Muscle layer of duodenum (tissue), 2 donors: Measurements from ENCODE around the gene PRR23B.

Experiments
- H3K27ac ChIP-seq: one replicate; pipeline ENCODE4 v1.7.0; 2013; ENCODE audit warnings: mild to moderate bottlenecking, low read length
- H3K27me3 ChIP-seq: one replicate; pipeline ENCODE4 v1.7.0; 2013; ENCODE audit warnings: low read depth, mild to moderate bottlenecking, control low read depth, low read length
- H3K36me3 ChIP-seq, 2 donors: one replicate each; pipeline ENCODE4 v1.7.0; 2013; ENCODE audit warnings: low read length in 2 of 2, control low read depth in 1 of 2, mild to moderate bottlenecking in 1 of 2; ENCODE audit not compliant: insufficient read depth in 2 of 2, control insufficient read depth in 1 of 2
- H3K4me1 ChIP-seq, 2 donors: one replicate each; pipeline ENCODE4 v1.7.0; 2013; ENCODE audit warnings: low read length in 2 of 2, mild to moderate bottlenecking in 2 of 2, control low read depth in 1 of 2, moderate library complexity in 1 of 2; ENCODE audit not compliant: insufficient read depth in 2 of 2, control insufficient read depth in 1 of 2
- H3K4me3 ChIP-seq, 2 donors: one replicate each; pipeline ENCODE4 v1.7.0; 2013; ENCODE audit warnings: low read length in 2 of 2, low read depth in 1 of 2, mild to moderate bottlenecking in 1 of 2
- H3K9me3 ChIP-seq, 2 donors: one replicate each; pipeline ENCODE4 v1.7.0; 2013; ENCODE audit warnings: low read length in 2 of 2, control low read depth in 1 of 2, mild to moderate bottlenecking in 1 of 2; ENCODE audit not compliant: control insufficient read depth in 1 of 2
- donor health status: healthy.

The PRR23B gene

DNA sequence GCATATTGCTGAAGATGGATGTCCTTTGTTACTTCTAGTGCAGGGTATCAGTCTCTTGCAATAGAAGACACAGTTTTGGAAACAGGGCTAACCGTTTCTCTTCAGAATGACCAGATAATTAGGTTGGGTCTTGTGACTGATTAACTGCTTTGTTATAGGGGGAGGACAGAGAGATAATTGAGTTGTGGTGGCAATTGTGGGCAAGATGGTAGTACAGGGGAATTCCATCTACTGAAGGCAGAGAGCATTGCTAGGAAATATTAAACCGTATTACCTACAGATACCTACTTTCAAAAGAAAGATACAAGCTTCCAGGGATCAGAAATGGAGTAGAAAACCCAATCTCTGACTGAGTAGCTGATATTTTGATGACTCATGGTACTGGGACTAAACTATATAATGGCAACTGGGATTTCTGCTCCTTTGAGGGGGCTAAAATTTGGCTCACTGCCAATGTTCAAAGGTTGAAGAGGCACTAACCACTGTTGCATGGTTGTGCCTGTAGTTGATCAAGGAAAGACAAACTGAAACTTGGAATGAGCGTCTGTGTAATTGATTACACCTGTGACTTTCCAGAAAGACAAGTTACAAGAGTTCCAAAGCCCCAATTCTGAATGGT is 4.2 kb downstream of the PRR23B start:
- H3K9me3 ChIP-seq = peaks cover 0 to 18% of the 10 kb centered on the region in 2 donors
- H3K36me3 ChIP-seq = no peaks in the 10 kb centered on the region
- H3K4me3 ChIP-seq = no peak overlapping the region
- H3K27ac ChIP-seq = no peak overlapping the region
- H3K27me3 ChIP-seq = no peaks in the 10 kb centered on the region
- no peaks in the 10 kb centered on the region for H3K4me1 ChIP-seq

DNA sequence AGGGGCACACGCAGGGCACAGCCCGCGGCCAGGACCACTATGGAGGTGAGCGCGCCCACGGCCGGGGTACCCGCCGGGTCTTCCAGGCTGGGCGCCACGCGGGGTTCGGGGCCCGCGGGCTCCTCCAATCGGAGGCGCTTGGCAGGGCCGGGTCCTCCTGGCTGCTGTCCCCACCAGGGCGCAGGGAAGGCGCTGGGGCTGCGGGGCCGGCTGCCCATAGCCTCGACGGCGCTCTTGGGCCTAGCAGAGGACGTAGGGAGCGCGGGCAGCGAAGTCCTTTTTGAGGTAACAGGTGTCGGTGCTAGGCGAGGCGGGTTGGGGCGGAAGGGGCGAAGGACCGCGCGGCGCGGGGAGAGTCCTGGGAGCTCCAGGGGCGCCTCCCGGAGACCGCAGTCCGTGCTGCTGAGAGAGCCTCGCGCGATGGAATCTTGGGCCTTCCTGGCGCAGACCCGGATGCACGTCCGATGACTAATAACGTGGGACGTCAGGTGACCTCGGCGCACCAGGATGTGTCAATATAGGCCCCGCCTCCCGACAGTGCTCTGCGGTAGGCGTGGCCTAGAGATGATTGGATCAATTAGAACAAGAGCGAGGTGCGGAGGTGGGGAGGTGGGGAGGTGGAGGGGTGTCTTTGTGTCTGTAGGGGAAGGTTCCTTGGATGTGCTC is 14.5 kb downstream of the PRR23B start, which contains the start of gene PRR23A:
Gene PRR23A, minus strand, starts transcription at position 218 of the 666 bp plus-strand sequence. Its CDS starts 0 bp downstream, at position 218.
- H3K36me3 ChIP-seq = no peaks in the 10 kb centered on the region
- H3K9me3 ChIP-seq = peaks cover 0 to 24% of the 10 kb centered on the region in 2 donors
- H3K4me3 ChIP-seq = peak within 1 kb of the TSS in 1 of 2 donors; percentile 28
- H3K27ac ChIP-seq = no peak within 1 kb of the TSS
- no peaks in the 10 kb centered on the region for H3K4me1 ChIP-seq
- H3K27me3 ChIP-seq = no peaks in the 10 kb centered on the region

DNA sequence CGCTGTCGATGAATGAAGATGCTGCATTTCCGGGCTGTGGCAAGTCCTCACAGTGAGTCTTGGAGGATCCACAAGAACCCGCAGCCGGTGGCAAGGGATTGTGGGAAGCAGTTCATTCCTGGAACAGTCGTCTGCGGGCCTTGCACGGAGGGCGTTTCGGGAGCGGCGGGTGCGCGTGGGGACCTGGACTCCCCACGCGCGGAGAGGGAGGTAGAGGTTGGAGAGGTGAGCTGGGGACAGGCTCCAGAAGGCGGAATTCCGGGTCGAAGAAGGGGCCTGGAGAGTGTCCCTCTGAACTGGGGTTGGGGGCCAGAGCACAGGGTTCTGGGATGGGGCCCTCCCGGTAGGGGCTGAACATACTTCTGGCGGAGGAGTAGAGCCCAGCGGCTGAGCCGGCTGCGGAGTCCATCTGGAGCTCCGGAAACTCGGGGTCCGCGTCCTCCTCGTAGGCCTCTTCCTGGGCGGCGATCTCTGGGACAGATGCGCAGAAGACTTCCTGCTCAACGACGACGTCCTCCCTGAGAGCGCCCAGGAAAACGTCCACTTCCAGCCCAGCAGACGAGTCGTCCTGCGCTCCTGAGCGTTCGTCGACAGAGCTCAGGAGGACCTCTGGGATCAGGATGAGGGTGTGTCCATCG is 15.3 kb downstream of the PRR23B start:
- Histone ChIP-seq H3K4me3 (no peak overlapping the region), H3K9me3 (peaks cover 0 to 24% of the 10 kb centered on the region in 2 donors), H3K36me3 (no peaks in the 10 kb centered on the region), H3K4me1 (no peaks in the 10 kb centered on the region), H3K27me3 (no peaks in the 10 kb centered on the region), H3K27ac (no peak overlapping the region)

DNA sequence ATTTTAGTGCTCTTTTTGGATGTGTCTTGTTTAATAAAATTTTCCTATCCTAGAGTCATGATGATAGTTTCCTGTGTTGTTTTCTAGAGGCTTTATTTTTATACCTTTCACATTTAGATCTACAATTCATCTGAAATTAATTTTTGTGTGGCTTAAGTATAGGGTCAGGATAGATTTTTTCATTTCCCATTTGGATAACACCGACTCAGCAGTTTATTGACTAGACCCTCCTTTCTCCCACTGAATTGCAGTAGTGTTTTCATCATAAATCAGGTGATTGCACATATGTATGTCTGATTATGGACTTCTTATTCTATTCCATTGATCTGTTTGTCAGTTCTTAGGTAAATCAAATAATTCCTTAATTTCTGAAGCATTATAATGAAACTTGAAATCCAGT is 25.0 kb downstream of the PRR23B start:
- H3K4me1 ChIP-seq = no peaks in the 10 kb centered on the region
- H3K36me3 ChIP-seq = no peaks in the 10 kb centered on the region
- H3K9me3 ChIP-seq = peaks cover 0 to 3% of the 10 kb centered on the region in 2 donors
- no peak overlapping the region for H3K4me3 ChIP-seq
- H3K27me3 ChIP-seq = no peaks in the 10 kb centered on the region
- no peak overlapping the region for H3K27ac ChIP-seq

DNA sequence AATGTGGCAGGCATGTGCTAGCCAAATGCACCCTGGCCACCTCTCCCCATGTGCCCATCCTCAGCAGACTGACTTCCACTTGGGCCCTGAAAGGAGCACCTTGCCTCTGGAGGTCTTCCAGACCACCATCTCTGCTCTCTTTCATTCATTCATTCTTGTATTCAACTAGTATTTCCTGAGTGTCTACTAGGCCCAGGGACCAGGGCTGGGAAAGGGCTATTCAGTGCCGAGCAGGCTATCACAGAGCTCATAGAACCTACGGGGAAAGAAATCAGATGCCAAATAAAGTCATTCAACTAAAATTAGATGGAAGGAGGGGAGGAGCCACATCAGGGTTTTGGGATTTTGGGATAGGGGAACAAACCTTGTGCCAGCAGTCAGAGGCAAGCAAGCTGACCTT is 33.5 kb downstream of the PRR23B start:
- no peaks in the 10 kb centered on the region for H3K36me3 ChIP-seq
- no peaks in the 10 kb centered on the region for H3K27me3 ChIP-seq
- H3K9me3 ChIP-seq = no peaks in the 10 kb centered on the region
- H3K4me1 ChIP-seq = no peaks in the 10 kb centered on the region
- H3K27ac ChIP-seq = no peak overlapping the region
- no peak overlapping the region for H3K4me3 ChIP-seq

DNA sequence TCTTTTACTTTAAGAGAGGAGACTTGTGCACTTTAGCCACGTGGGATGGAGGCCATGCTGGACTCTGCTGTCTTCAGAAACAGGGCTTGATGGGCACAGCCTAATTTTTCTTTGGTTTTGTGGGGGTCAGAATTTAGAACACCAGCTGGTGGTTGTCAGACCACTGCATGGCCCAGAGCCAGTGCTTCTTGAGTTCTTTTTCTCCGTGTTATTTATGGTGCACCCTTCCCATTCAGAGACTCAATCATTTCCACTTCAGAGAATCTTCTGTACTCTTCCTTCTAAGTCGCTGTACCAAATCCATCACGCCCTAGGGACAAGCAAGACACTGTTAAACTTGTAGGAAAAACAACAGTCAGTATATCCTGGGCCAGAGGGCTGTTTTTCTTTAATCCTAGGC is 34.8 kb downstream of the PRR23B start:
- Histone ChIP-seq H3K9me3 (no peaks in the 10 kb centered on the region), H3K27me3 (no peaks in the 10 kb centered on the region), H3K4me3 (no peak overlapping the region), H3K36me3 (no peaks in the 10 kb centered on the region), H3K27ac (no peak overlapping the region), H3K4me1 (no peaks in the 10 kb centered on the region)

DNA sequence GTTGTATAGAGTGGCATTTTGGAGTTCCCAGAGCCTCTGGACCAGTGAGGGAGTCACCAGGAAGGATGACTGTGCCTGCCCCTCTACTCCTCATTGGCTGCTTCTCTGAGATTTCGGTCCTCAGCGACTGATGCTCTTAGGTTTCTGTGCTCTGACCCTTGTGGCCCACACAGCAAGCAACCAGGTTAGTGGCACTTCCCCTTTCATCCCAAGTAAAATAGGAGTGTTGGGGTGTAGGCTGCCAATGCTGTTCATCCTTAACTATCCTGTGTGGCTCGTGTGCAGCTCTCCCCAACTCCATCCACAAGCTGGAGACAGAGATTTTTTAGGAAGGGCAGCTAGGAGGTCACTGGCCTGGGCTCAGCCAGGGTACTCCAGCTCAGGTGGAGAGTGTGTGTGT is 35.9 kb downstream of the PRR23B start:
- Histone ChIP-seq H3K4me1 (no peaks in the 10 kb centered on the region), H3K4me3 (no peak overlapping the region), H3K27me3 (no peaks in the 10 kb centered on the region), H3K27ac (no peak overlapping the region), H3K9me3 (no peaks in the 10 kb centered on the region), H3K36me3 (no peaks in the 10 kb centered on the region)

DNA sequence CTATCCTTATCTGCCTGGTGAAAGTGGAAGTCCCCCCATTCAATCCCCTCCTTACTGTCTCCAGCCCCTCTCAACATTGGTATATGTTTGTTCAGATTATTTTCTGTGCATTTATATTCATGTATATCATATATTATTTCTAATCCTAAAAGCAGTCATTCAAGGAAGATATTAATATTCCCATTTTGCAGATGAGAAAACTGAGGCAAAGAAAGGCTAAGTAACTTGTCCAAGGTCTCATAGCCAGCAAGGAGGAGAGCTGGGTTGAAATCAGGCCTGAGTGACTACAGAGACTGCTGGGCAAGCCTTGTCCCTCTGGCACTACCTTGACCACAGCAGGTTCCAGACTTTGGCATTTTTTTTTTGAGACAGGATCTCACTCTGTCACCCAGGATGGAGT is 44.7 kb downstream of the PRR23B start:
- Histone ChIP-seq H3K36me3 (no peaks in the 10 kb centered on the region), H3K9me3 (no peaks in the 10 kb centered on the region), H3K27me3 (no peaks in the 10 kb centered on the region), H3K4me1 (no peaks in the 10 kb centered on the region), H3K27ac (no peak overlapping the region), H3K4me3 (no peak overlapping the region)

DNA sequence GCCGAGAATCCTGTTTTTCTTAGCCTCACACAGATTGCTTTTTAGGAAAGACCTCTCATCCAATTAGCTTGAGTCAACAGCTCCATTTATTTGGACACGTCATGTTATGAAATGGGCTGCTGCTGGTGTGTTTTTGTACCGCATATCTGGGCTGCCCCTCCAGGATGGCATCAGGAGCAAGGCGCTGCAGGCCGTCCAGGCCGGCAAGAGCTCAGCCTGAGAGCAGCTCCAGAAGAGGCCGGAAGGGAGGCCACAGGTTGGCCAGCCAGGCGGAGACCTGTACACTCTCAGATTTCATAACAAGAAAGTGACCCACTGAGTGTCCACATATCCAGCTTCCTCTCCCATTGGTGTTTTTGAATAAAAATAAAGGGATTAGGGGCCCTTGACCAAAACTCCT is 45.4 kb downstream of the PRR23B start:
- Histone ChIP-seq H3K27ac (no peak overlapping the region), H3K27me3 (no peaks in the 10 kb centered on the region), H3K4me3 (no peak overlapping the region), H3K4me1 (no peaks in the 10 kb centered on the region), H3K9me3 (no peaks in the 10 kb centered on the region), H3K36me3 (no peaks in the 10 kb centered on the region)

DNA sequence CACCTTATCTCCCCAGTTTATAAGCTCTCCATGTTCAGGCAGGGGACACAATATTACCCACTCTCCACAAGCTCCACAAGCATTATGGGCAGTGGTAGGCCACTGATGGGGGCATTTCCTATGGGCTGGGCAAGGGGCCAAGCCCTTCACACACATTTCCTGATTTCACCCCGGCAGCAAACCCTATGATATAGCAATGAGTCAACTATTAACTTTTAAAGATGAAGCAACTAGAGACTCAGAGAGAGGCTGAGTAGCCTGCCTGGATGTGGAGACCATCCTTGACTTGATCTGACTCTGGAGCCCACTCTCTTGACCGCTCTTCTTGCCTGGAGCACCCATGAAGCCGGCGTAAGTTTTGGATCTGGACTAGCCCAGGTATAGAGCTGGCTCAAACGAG is 46.3 kb downstream of the PRR23B start:
- Histone ChIP-seq H3K4me3 (no peak overlapping the region), H3K9me3 (no peaks in the 10 kb centered on the region), H3K36me3 (no peaks in the 10 kb centered on the region), H3K27me3 (no peaks in the 10 kb centered on the region), H3K27ac (no peak overlapping the region), H3K4me1 (no peaks in the 10 kb centered on the region)

DNA sequence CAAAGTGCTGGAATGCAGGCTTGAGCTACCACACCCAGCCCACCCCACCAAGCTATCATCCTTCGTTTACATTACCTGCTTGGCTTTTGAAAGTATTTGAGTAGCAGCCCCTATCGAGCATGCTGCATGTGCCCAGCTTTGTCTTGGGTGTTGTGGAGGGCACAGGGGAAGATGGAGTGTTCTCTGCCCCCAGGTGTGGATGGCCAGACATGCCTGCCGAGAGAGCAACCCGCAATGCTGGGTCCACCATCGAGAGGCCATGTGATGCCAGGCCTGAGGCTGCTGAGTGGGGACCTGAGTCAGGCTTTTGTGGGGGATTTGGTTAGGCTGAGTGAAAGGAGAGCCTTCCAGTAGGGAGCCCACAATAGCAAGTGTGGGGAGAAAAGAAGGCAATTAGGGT is 47.8 kb downstream of the PRR23B start:
- Histone ChIP-seq H3K36me3 (no peaks in the 10 kb centered on the region), H3K27ac (no peak overlapping the region), H3K9me3 (no peaks in the 10 kb centered on the region), H3K4me1 (no peaks in the 10 kb centered on the region), H3K4me3 (no peak overlapping the region), H3K27me3 (no peaks in the 10 kb centered on the region)
